HCT116 (cell line): ENCODE data around the gene TARS2. TPM values are rescaled to one million over a fixed set of nuclear protein-coding genes. Genes with fewer than 3 reads are reported as not detected.
A peak's percentile ranks its signal among the peaks of the same experiment; 100 is the strongest.

Experiments
- ATAC-seq: fragments of 200-7000 bp; cut with Tn5 transposase; 2 replicates; pipeline ENCODE4 v1.9.1; 2020; ENCODE audit warnings: mild to moderate bottlenecking, moderate library complexity
- BruUV-seq: library from RNA; stranded (reverse); fragments of 400-500 nt; replicated peaks from 2 replicates; lab custom pipeline; 2021; lab: Mats Ljungman, UMichigan
- CTCF ChIA-PET: fragments of 300-600 bp; sonication (Branson Sonifier 250); formaldehyde crosslinking; loops from one replicate; lab custom pipeline; 2021; ENCODE audit warnings: antibody characterized with exemption; lab: Charles Lee
- POLR2A ChIA-PET: fragments of 300-600, 350-600 bp; sonication (Branson Sonifier 250); formaldehyde crosslinking; loops from one replicate; lab custom pipeline; 2021; ENCODE audit warnings: antibody characterized with exemption; lab: Charles Lee
- RAD21 ChIA-PET, 2 experiments: fragments of 300-600 bp; sonication (Branson Sonifier 250); formaldehyde crosslinking; loops; one replicate each; lab custom pipeline; 2023; ENCODE audit warnings: low total read pairs in 2 of 2; ENCODE audit not compliant: uncharacterized antibody in 2 of 2, unreplicated experiment in 2 of 2, low non-redundant PET in 1 of 2; lab: Charles Lee
- DNase-seq: peaks from one replicate; pipeline ENCODE4 v3.0.0-alpha.2; 2010; ENCODE audit warnings: low read depth, low spot score
- H2AFZ ChIP-seq: fragments of 200-600 bp; shearing (Covaris generic), sonication (generic); 2 replicates; pipeline ENCODE4 v1.6.1; 2017; ENCODE audit warnings: low read depth, mixed run types, mixed read lengths, antibody characterized with exemption, low read length; ENCODE audit not compliant: poor library complexity, severe bottlenecking
- H3K27ac ChIP-seq: 2 replicates; pipeline ENCODE4 v1.5.1; 2012; ENCODE audit warnings: low read depth, low read length
- H3K27me3 ChIP-seq: fragments of 200-600 bp; sonication (generic); 2 replicates; pipeline ENCODE4 v1.6.1; 2016; ENCODE audit warnings: mixed run types, low read length, mixed read lengths; ENCODE audit not compliant: insufficient read depth
- H3K36me3 ChIP-seq, 2 experiments: fragments of 200-500 bp in 1 of 2; fragments of 200-600 bp in 1 of 2; sonication (Bioruptor generic) in 1 of 2; sonication (generic) in 1 of 2; 2 replicates each; pipeline versions ENCODE4 v1.5.1 to v1.6.1; 2014 to 2016; ENCODE audit warnings: low read length in 2 of 2, inconsistent platforms in 1 of 2, mixed read lengths in 1 of 2, mixed run types in 1 of 2; ENCODE audit not compliant: insufficient read depth in 2 of 2, control insufficient read depth in 1 of 2
- H3K4me1 ChIP-seq, 2 experiments: fragments of 200-600 bp in 1 of 2; sonication (generic) in 1 of 2; 2 replicates each; pipeline versions ENCODE4 v1.5.1 to v1.6.1; 2012 to 2017; ENCODE audit warnings: low read length in 2 of 2, inconsistent platforms in 1 of 2, mild to moderate bottlenecking in 1 of 2, mixed read lengths in 1 of 2, mixed run types in 1 of 2, moderate library complexity in 1 of 2; ENCODE audit not compliant: insufficient read depth in 2 of 2, control insufficient read depth in 1 of 2
- H3K4me2 ChIP-seq: fragments of 200-600 bp; sonication (generic); 2 replicates; pipeline ENCODE4 v1.6.1; 2017; ENCODE audit warnings: mixed run types, low read length, mixed read lengths
- H3K4me3 ChIP-seq, 2 experiments: fragments of 200-600 bp in 1 of 2; sonication (generic) in 1 of 2; replicated peaks in 1 of 2; 2 replicates each; pipeline ENCODE4 v1.5.1; 2011 to 2016; ENCODE audit warnings: low read length in 2 of 2, control low read depth in 1 of 2, low read depth in 1 of 2, mild to moderate bottlenecking in 1 of 2, mixed read lengths in 1 of 2, mixed run types in 1 of 2
- H3K79me2 ChIP-seq: fragments of 200-600 bp; sonication (generic); 2 replicates; pipeline ENCODE4 v1.6.1; 2017; ENCODE audit warnings: mild to moderate bottlenecking, mixed run types, low read length, moderate library complexity, mixed read lengths; ENCODE audit not compliant: insufficient read depth
- H3K9ac ChIP-seq: fragments of 200-600 bp; sonication (generic); 2 replicates; pipeline ENCODE4 v1.6.1; 2016; ENCODE audit warnings: low read length, mixed read lengths
- H3K9me2 ChIP-seq: fragments of 200-600 bp; sonication (generic), shearing (Covaris generic); 2 replicates; pipeline ENCODE4 v1.6.1; 2017; ENCODE audit warnings: mixed run types, mild to moderate bottlenecking, moderate library complexity; ENCODE audit not compliant: insufficient read depth
- H3K9me3 ChIP-seq, 2 experiments: fragments of 200-500 bp in 1 of 2; fragments of 200-600 bp in 1 of 2; sonication (Bioruptor generic) in 1 of 2; sonication (generic) in 1 of 2; 2 replicates each; pipeline ENCODE4 v1.6.1; 2014 to 2017; ENCODE audit warnings: low read length in 2 of 2, mixed read lengths in 2 of 2, inconsistent platforms in 1 of 2, low read depth in 1 of 2, mild to moderate bottlenecking in 1 of 2, mixed run types in 1 of 2, moderate library complexity in 1 of 2; ENCODE audit not compliant: control insufficient read depth in 1 of 2, insufficient read depth in 1 of 2
- H4K20me1 ChIP-seq: fragments of 200-600 bp; sonication (generic), shearing (Covaris generic); 2 replicates; pipeline ENCODE4 v1.6.1; 2017; ENCODE audit warnings: mixed run types, mild to moderate bottlenecking, moderate library complexity; ENCODE audit not compliant: insufficient read depth
- CBX3 ChIP-seq: IDR thresholded peaks from 2 replicates; pipeline ENCODE4 v1.6.1; 2012; ENCODE audit warnings: low read depth
- CEBPB ChIP-seq: IDR thresholded peaks from 2 replicates; pipeline ENCODE4 v1.6.1; 2012; ENCODE audit warnings: low read depth
- EGR1 ChIP-seq: IDR thresholded peaks from 2 replicates; pipeline ENCODE4 v1.6.1; 2012; ENCODE audit warnings: low read depth
- ELF1 ChIP-seq: IDR thresholded peaks from 2 replicates; pipeline ENCODE4 v1.6.1; 2012; ENCODE audit warnings: low read depth, borderline replicate concordance
- EZH2 ChIP-seq: fragments of 200-600 bp; sonication (generic); IDR thresholded peaks from 2 replicates; pipeline ENCODE4 v1.6.1; 2017; ENCODE audit warnings: antibody characterized with exemption, mixed run types
- EZH2phosphoT487 ChIP-seq: fragments of 200-600 bp; IDR thresholded peaks from 2 replicates; pipeline ENCODE4 v1.6.1; 2018; ENCODE audit warnings: antibody characterized with exemption, borderline replicate concordance
- POLR2A ChIP-seq: IDR thresholded peaks from 2 replicates; pipeline ENCODE4 v1.7.0; 2011; ENCODE audit warnings: borderline replicate concordance; ENCODE audit not compliant: insufficient read depth, insufficient read length; ENCODE audit errors: extremely low read depth
- POLR2AphosphoS5 ChIP-seq: IDR thresholded peaks from 2 replicates; pipeline ENCODE4 v1.6.1; 2011; ENCODE audit warnings: mild to moderate bottlenecking, low read depth, low read length, moderate library complexity
- RAD21 ChIP-seq: IDR thresholded peaks from 2 replicates; pipeline ENCODE4 v1.6.1; 2012; ENCODE audit warnings: low read depth, mild to moderate bottlenecking
- SP1 ChIP-seq: IDR thresholded peaks from 2 replicates; pipeline ENCODE4 v1.6.1; 2012; ENCODE audit warnings: low read depth
- TCF7L2 ChIP-seq: IDR thresholded peaks from 2 replicates; pipeline ENCODE4 v1.7.0; 2011; ENCODE audit warnings: borderline replicate concordance, inconsistent platforms; ENCODE audit not compliant: insufficient read depth, insufficient read length; ENCODE audit errors: extremely low read depth
- ZFX ChIP-seq: fragments of 450-650 bp; IDR thresholded peaks from 2 replicates; pipeline ENCODE4 v1.6.1; 2017
- ZNF274 ChIP-seq: fragments of 200-500 bp; sonication (Bioruptor generic); IDR thresholded peaks from 2 replicates; pipeline ENCODE4 v1.6.1; 2014; ENCODE audit warnings: mild to moderate bottlenecking, low read depth, low read length, inconsistent platforms
- intact Hi-C: fragments of 100-400 bp; cut with micrococcal nuclease; formaldehyde crosslinking; loops from 2 replicates; pipeline ENCODE4 v1.10.0; 2022
- total RNA-seq: library from RNA; stranded (reverse); gene quantifications from one replicate; pipeline ENCODE4 v1.2.1, GENCODE V29; 2021; ENCODE audit not compliant: unreplicated experiment
- TF ChIP-seq, protein P1 (sequence below): IDR thresholded peaks from 2 replicates; pipeline ENCODE4 v1.6.1; 2011; ENCODE audit warnings: mild to moderate bottlenecking, low read length, moderate library complexity; ENCODE audit not compliant: insufficient replicate concordance; ENCODE audit errors: extremely low read depth
- TF ChIP-seq, protein P2 (sequence below): IDR thresholded peaks from 2 replicates; pipeline ENCODE4 v1.6.1; 2012
- TF ChIP-seq, protein P3 (sequence below), 3 experiments: fragments of 200-600 bp in 1 of 3; sonication (generic) in 1 of 3; IDR thresholded peaks in 2 of 3; conservative IDR thresholded peaks in 1 of 3; 2 replicates each; pipeline ENCODE4 v1.5.1; 2012 to 2017; ENCODE audit warnings: low read depth in 2 of 3, low read length in 2 of 3, antibody characterized with exemption in 1 of 3, borderline replicate concordance in 1 of 3, control low read depth in 1 of 3, mild to moderate bottlenecking in 1 of 3, mixed read lengths in 1 of 3, mixed run types in 1 of 3, moderate library complexity in 1 of 3; ENCODE audit not compliant: insufficient read depth in 1 of 3

Gene TARS2
- total RNA-seq, 1 experiment from 2014 or later = 23.2 TPM

DNA sequence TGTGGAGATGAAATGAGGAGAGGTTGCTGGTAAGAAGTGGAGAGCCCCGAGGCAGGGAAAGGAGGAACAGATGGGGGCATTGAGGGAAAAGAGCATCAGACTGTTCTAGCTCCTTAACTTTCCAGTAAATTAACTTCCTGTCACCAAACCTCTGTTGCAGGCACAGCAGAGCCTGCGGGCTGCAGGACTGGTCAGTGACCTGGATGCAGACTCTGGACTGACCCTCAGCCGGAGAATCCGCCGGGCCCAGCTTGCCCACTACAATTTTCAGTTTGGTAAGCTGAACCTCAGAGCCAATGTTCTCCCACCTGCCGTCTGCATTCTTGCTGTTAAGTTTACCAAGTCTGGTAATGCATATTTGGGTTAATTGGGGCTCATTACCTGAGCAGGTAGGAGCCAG is 18.2 kb downstream of the TARS2 start (continued):
- TF ChIP-seq RAD21 (no peak), EZH2phosphoT487 (no peak), CBX3 (no peak), CEBPB (no peak)
- TF ChIP-seq, protein P1, sequence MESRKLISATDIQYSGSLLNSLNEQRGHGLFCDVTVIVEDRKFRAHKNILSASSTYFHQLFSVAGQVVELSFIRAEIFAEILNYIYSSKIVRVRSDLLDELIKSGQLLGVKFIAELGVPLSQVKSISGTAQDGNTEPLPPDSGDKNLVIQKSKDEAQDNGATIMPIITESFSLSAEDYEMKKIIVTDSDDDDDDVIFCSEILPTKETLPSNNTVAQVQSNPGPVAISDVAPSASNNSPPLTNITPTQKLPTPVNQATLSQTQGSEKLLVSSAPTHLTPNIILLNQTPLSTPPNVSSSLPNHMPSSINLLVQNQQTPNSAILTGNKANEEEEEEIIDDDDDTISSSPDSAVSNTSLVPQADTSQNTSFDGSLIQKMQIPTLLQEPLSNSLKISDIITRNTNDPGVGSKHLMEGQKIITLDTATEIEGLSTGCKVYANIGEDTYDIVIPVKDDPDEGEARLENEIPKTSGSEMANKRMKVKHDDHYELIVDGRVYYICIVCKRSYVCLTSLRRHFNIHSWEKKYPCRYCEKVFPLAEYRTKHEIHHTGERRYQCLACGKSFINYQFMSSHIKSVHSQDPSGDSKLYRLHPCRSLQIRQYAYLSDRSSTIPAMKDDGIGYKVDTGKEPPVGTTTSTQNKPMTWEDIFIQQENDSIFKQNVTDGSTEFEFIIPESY = no peak
- TF ChIP-seq, protein P2, sequence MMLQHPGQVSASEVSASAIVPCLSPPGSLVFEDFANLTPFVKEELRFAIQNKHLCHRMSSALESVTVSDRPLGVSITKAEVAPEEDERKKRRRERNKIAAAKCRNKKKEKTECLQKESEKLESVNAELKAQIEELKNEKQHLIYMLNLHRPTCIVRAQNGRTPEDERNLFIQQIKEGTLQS = no peak
- TF ChIP-seq, all 23 proteins: peak for 0

DNA sequence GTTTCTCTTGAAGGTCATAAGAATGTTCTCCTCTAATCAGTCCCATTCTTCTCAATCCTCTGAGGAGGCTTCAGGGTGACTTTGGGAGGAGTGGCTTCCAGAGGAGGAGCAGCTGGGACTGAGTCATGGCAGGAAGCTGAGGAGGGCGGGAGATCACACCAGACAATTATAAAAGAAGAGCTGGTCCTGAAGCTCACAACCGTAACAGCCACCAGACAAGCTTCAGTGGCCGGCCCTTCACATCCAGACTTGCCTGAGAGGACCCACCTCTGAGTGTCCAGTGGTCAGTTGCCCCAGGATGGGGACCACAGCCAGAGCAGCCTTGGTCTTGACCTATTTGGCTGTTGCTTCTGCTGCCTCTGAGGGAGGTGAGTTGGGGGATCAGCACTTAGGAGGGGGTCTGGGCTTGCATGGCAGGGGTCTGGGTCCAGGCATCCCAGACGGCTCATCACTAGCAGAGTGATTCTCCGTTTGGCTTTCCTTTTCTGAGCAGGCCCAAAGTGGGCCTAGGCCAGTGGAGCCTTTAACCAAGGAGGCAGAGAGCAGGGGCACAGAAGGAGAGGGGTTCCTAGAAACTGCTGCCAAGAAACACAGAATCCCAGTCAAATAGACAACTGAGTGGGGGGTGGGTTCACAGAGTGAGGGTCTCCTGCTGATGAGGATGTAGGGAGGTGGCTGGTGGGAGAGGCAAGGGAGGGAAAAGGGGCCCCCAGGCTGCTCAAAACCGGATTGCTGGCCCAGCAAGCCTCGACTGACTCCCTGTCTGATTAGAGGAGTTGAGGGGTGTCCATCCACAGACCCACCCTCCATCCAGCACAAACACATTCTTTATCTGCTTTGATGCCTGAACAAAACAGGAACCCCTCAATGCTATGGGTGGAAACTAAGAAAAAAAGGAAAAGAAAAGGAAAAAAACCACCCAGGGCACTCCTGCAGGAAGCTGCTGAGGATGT is 21.0 kb downstream of the TARS2 start, which contains the start of gene ECM1:
Gene ECM1, plus strand, starts transcription at position 198 of the 953 bp plus-strand sequence. Its CDS starts 101 bp downstream, at position 299.
- TSS peak; percentile 37 for BruUV-seq
- ChIA-PET POLR2A (no interaction called here), CTCF (no interaction called here), RAD21 (no interaction called here)
- Histone ChIP-seq H3K79me2 (no peaks in the 10 kb centered on the region), H3K4me3 (no peak within 1 kb of the TSS), H4K20me1 (no peaks in the 10 kb centered on the region), H3K27ac (peak within 1 kb of the TSS; percentile 44), H3K27me3 (no peaks in the 10 kb centered on the region), H3K9ac (peak within 1 kb of the TSS; percentile 19; the same call in 1 of the 2 replicates), H3K36me3 (peaks cover 9 to 15% of the 10 kb centered on the region in 2 experiments; a peak in 3 of 4 replicates), H3K4me1 (peaks cover 9 to 15% of the 10 kb centered on the region in 2 experiments), H3K9me3 (no peaks in the 10 kb centered on the region), H3K4me2 (peak within 1 kb of the TSS; percentile 42), H3K9me2 (no peaks in the 10 kb centered on the region), H2AFZ (no peak within 1 kb of the TSS)
- TF ChIP-seq ZFX = no peak
- TF ChIP-seq CEBPB = no peak
- TF ChIP-seq, protein P3, sequence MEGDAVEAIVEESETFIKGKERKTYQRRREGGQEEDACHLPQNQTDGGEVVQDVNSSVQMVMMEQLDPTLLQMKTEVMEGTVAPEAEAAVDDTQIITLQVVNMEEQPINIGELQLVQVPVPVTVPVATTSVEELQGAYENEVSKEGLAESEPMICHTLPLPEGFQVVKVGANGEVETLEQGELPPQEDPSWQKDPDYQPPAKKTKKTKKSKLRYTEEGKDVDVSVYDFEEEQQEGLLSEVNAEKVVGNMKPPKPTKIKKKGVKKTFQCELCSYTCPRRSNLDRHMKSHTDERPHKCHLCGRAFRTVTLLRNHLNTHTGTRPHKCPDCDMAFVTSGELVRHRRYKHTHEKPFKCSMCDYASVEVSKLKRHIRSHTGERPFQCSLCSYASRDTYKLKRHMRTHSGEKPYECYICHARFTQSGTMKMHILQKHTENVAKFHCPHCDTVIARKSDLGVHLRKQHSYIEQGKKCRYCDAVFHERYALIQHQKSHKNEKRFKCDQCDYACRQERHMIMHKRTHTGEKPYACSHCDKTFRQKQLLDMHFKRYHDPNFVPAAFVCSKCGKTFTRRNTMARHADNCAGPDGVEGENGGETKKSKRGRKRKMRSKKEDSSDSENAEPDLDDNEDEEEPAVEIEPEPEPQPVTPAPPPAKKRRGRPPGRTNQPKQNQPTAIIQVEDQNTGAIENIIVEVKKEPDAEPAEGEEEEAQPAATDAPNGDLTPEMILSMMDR (IDR thresholded peaks at IDR 0.05 in 2 of 3, conservative IDR thresholded peaks at IDR 0.05 in 1 of 3; ENCODE audit: borderline replicate concordance in 1 of 3, insufficient read depth in 1 of 3, low read depth in 2 of 3, low read length in 2 of 3) = no peak
- TF ChIP-seq EGR1 = no peak
- TF ChIP-seq RAD21 = no peak
- no peak for TF ChIP-seq SP1
- no peak for TF ChIP-seq CBX3
- TF ChIP-seq POLR2A = no peak
- TF ChIP-seq ELF1 = no peak
- TF ChIP-seq POLR2AphosphoS5 = no peak; the same call in 1 of the 2 replicates
- TF ChIP-seq ZNF274 = no peak
- no peak for TF ChIP-seq TCF7L2
- TF ChIP-seq, protein P1 = no peak
- no peak for TF ChIP-seq EZH2
- ATAC-seq = peak; percentile 92
- intact Hi-C loops = no loop called here
- DNase-seq = no peak
